ENCODE data around the gene SEMA4A. TPM values are rescaled to one million over a fixed set of nuclear protein-coding genes. Genes with fewer than 3 reads are reported as not detected.

SEMA4A gene
- total and polyA plus RNA-seq, 2 of the 8 experiments (the other 6 are each of a cell fraction or from before 2014, with no cell fraction given): 7.3 to 10.6 TPM

DNA sequence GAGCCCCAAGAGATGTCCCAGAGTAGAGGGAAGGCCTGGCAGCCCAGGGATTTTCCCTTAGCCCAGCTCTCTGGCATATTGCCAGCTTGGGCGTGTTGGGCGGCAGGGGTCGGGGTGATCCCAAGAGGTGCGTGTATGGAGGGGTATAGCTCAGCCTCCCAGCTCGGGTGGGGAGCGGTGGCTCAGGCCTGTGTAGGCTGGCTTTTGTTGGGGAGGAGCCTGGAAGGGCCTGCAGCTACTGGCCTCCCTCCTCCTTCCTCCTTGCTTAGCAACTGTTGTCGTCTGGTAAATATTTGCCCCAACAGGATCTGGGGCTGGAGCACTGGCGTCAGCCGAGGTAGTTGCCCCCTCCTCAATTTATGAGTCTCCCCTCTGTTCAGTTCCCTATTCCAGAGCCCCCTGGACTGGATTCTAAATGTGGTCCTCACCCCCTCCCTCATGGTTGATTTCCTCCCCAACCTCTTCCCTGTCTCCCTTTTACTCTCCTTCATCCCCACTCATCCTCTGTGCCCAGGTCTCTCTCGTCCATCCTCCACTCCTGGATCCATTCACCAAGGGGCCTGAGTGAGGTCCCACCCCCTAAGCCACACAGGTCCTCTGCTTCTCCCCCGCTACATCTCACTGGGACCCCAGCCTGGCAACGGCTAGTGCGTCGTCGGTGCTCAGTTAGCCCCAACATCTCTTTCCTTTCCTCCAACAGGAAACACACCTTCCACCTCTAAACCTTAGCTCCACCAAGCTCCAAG, 49.1 kb upstream of the SEMA4A start:
- Histone ChIP-seq H2BK12ac (ENCODE audit: low read depth, low read length) (peak overlapping the region; percentile 97), H3K36me3 (ENCODE audit: control insufficient read depth in 2 of 4, insufficient read depth in 4 of 4, low read length in 3 of 4) (no peaks in the 10 kb centered on the region), H3K4me3 (ENCODE audit: extremely low read depth in 1 of 4, insufficient read depth in 2 of 4, low read depth in 3 of 4, low read length in 4 of 4) (no peak overlapping the region; a peak in 1 of 8 replicates), H3K27me3 (replicated peaks in 1 of 4; ENCODE audit: control insufficient read depth in 3 of 4, extremely low read depth in 1 of 4, insufficient read depth in 3 of 4, low read length in 3 of 4) (no peaks in the 10 kb centered on the region; a peak in 1 of 7 replicates), H3K14ac (ENCODE audit: insufficient read length) (no peak overlapping the region), H3K79me1 (ENCODE audit: low read depth, low read length) (peaks cover 4% of the 10 kb centered on the region; the same call in 1 of the 2 replicates), H3K23ac (ENCODE audit: insufficient read length) (no peak overlapping the region), H2BK120ac (replicated peaks; ENCODE audit: low read depth, low read length) (no peak overlapping the region), H4K8ac (ENCODE audit: extremely low read depth, insufficient read depth, low read length) (peak overlapping the region; percentile 82; the same call in 1 of the 2 replicates), H4K91ac (replicated peaks; ENCODE audit: insufficient read length, low read length) (peak overlapping the region; percentile 40), H4K20me1 (replicated peaks in 1 of 2; ENCODE audit: control insufficient read depth in 1 of 2, insufficient read depth in 2 of 2, low read length in 2 of 2) (peaks cover 0 to 4% of the 10 kb centered on the region in 2 experiments), H3K79me2 (ENCODE audit: control insufficient read depth in 1 of 2, insufficient read depth in 2 of 2, low read length in 2 of 2) (no peaks in the 10 kb centered on the region), H3K9ac (replicated peaks in 1 of 4; ENCODE audit: extremely low read depth in 1 of 4, low read depth in 3 of 4, low read length in 3 of 4) (peak overlapping the region in 2 of 4 experiments; percentile 34 to 36; a peak in 2 of 7 replicates), H2BK15ac (ENCODE audit: low read length) (peak overlapping the region; percentile 94), H3K4ac (replicated peaks; ENCODE audit: insufficient read length, low read depth, low read length) (no peak overlapping the region), H3K4me2 (ENCODE audit: insufficient read depth in 1 of 2, low read depth in 2 of 2, low read length in 2 of 2) (peak overlapping the region in 1 of 2 experiments; percentile 79; a peak in 2 of 4 replicates), H2AFZ (ENCODE audit: low read length) (no peak overlapping the region), H2BK5ac (ENCODE audit: low read depth, low read length) (peak overlapping the region; percentile 98), H2BK20ac (ENCODE audit: low read length) (peak overlapping the region; percentile 98), H2AK5ac (ENCODE audit: low read depth, low read length) (peak overlapping the region; percentile 99), H3K56ac (replicated peaks; ENCODE audit: insufficient read length, low read depth, low read length) (no peak overlapping the region), H4K5ac (ENCODE audit: insufficient read length, low read depth, low read length) (no peak overlapping the region), H3K23me2 (ENCODE audit: low read depth, low read length) (peaks cover 7% of the 10 kb centered on the region; the same call in 1 of the 2 replicates), H3K27ac (ENCODE audit: low read depth, low read length) (peak overlapping the region; percentile 76), H3K9me3 (ENCODE audit: insufficient read depth in 2 of 2, low read depth in 1 of 2, low read length in 1 of 2) (no peaks in the 10 kb centered on the region), H3K4me1 (replicated peaks in 1 of 4; ENCODE audit: control insufficient read depth in 3 of 4, insufficient read depth in 4 of 4, low read length in 3 of 4) (peaks cover 10 to 37% (median 32%) of the 10 kb centered on the region in 4 experiments), H3K18ac (ENCODE audit: extremely low read depth, low read length) (peak overlapping the region; percentile 55)
- 85% methylated on average over 15 of the region's 15 CpGs; no CpG with 5 or more reads in 1 of the 2 experiments for WGBS, 2 experiments (ENCODE audit: extremely low coverage in 1 of 2, insufficient coverage in 1 of 2, insufficient read length in 1 of 2, insufficient replicate concordance in 2 of 2, low coverage in 1 of 2, low lambda C conversion rate in 2 of 2, missing lambda C conversion rate in 1 of 2)
- DNase-seq (ENCODE audit: low read depth in 1 of 2, low spot score in 2 of 2) (no peak), FAIRE-seq (no peak)
- ChIA-PET POLR2A (ENCODE audit: partially characterized antibody) (interaction anchor here (0.8 to 29.6 kb wide), 7 partner anchors 9 to 142 kb away, joined by 3 to 763 read pairs (median 3); partner anchors contain the start of genes LMNA and MEX3A), CTCF (ENCODE audit: partially characterized antibody) (interaction anchor here (0.7 to 29.5 kb wide), 6 partner anchors 8 to 120 kb away, joined by 3 to 1994 read pairs (median 38); partner anchors contain the start of genes LMNA and MEX3A)
- no peak for TF ChIP-seq RFX5 (IDR thresholded peaks at IDR 0.05; ENCODE audit: borderline replicate concordance, low read depth, low read length)
- no peak for TF ChIP-seq SUZ12 (IDR thresholded peaks at IDR 0.05; ENCODE audit: low read length)
- TF ChIP-seq SIX5 (IDR thresholded peaks at IDR 0.05; ENCODE audit: low read depth, low read length): no peak
- no peak for TF ChIP-seq EP300 (IDR thresholded peaks at IDR 0.05; ENCODE audit: borderline replicate concordance in 1 of 2, low read depth in 2 of 2, low read length in 2 of 2)
- no peak for TF ChIP-seq JUN (IDR thresholded peaks at IDR 0.05; ENCODE audit: low read depth, low read length)
- TF ChIP-seq ZNF274 (IDR thresholded peaks at IDR 0.05; ENCODE audit: borderline replicate concordance, extremely low read depth, low read length): no peak
- TF ChIP-seq, protein P1, sequence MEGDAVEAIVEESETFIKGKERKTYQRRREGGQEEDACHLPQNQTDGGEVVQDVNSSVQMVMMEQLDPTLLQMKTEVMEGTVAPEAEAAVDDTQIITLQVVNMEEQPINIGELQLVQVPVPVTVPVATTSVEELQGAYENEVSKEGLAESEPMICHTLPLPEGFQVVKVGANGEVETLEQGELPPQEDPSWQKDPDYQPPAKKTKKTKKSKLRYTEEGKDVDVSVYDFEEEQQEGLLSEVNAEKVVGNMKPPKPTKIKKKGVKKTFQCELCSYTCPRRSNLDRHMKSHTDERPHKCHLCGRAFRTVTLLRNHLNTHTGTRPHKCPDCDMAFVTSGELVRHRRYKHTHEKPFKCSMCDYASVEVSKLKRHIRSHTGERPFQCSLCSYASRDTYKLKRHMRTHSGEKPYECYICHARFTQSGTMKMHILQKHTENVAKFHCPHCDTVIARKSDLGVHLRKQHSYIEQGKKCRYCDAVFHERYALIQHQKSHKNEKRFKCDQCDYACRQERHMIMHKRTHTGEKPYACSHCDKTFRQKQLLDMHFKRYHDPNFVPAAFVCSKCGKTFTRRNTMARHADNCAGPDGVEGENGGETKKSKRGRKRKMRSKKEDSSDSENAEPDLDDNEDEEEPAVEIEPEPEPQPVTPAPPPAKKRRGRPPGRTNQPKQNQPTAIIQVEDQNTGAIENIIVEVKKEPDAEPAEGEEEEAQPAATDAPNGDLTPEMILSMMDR (IDR thresholded peaks at IDR 0.05; ENCODE audit: control extremely low read depth in 1 of 3, insufficient read depth in 1 of 3, low read depth in 1 of 3, low read length in 3 of 3): no peak
- TF ChIP-seq GTF2F1 (IDR thresholded peaks at IDR 0.05; ENCODE audit: borderline replicate concordance, low read depth, low read length): no peak
- TF ChIP-seq SP1 (IDR thresholded peaks at IDR 0.05; ENCODE audit: low read depth, low read length): no peak
